Measurements from ENCODE around the gene CADPS2.

Gene CADPS2

DNA sequence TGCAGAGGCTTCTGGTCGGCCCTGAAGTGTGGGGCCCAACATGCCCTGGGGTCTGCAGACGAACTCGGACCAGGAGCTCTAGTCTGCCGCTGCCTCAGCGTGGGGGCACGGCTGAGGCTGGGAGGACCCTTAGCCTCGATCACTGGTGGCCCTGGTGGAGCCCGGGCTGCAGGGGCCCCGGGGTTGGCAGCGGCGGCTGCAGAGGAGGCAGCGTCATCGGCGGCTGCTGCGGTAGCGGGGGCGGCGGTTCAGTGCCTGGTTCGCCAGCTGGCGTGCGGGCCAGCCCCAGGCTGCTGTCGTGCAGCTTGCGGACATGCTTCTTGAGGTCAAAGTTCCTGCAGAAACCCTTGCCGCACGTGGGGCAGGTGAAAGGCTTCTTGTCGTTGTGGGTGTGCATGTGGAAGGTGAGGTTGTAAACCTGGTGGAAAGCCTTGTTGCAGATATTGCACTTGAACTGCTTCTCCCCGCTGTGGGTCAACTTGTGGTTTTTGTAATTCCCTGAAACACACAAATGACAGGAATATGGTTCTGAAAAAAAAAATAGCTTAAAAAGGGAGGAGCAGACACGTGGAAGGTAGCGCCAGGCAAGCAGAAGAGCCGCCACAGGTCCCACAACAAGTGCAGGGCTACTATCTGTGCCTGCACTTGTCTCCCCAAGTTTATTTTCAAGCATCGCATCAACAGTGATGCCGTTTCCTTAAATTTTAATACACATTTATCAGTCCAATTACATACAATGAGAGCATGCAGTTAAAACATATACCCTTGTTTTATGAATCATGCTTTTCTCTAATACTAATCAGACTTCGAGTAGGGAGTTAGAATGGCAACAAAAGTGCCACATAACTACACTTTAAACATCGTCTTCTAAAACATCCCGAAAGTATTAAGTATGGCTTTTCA, 584.2 kb downstream of the CADPS2 start:
- DNase-seq (ENCODE audit: extremely low read depth, low read depth), result no peak
- TF ChIP-seq, protein P1, sequence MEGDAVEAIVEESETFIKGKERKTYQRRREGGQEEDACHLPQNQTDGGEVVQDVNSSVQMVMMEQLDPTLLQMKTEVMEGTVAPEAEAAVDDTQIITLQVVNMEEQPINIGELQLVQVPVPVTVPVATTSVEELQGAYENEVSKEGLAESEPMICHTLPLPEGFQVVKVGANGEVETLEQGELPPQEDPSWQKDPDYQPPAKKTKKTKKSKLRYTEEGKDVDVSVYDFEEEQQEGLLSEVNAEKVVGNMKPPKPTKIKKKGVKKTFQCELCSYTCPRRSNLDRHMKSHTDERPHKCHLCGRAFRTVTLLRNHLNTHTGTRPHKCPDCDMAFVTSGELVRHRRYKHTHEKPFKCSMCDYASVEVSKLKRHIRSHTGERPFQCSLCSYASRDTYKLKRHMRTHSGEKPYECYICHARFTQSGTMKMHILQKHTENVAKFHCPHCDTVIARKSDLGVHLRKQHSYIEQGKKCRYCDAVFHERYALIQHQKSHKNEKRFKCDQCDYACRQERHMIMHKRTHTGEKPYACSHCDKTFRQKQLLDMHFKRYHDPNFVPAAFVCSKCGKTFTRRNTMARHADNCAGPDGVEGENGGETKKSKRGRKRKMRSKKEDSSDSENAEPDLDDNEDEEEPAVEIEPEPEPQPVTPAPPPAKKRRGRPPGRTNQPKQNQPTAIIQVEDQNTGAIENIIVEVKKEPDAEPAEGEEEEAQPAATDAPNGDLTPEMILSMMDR (IDR thresholded peaks at IDR 0.05; ENCODE audit: low read depth, low read length, missing control alignments), result no peak
- H3K4me3 ChIP-seq (replicated peaks; ENCODE audit: low read depth, low read length), result no peak overlapping the region

DNA sequence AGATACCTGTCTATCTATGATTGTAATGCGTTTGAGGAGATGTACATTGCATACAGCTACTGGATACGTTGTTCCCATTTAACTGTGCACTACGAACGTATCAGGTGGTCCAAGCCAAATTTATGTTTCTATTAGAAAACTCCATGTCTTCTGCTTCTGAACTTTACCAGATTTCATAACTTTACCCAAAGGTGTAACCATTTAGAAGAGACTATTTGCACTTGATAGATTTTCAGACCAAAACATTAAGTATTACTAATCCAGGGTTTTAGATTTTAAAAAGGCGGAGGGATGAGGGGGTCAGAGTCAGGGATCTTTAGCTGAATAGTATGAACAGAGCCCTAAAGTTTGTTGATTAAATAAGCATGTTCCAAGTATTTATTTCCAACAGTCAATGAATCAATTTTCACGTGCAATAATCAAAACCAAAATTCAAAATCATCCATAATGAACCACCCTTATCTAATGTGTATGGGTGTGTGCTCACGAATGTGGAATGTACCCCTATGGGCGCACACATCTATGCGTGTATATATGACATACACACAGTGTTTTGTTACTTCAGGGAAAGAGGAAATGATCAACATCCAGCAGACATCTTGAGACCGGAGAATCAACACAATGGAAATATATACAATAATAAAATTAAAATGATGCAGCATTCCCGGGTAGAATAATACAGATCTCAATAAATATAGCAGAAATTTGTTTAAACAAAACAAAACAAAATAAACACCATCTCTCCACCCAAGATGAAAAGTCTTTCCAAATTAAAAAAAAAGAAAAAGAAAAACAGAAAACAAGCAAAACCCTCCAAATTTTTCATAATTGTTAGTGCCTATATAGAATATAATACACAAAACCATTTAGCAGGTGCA, 585.1 kb downstream of the CADPS2 start:
- DNase-seq (ENCODE audit: extremely low read depth, low read depth), result no peak
- TF ChIP-seq, protein P1 (IDR thresholded peaks at IDR 0.05; ENCODE audit: low read depth, low read length, missing control alignments), result no peak
- H3K4me3 ChIP-seq (replicated peaks; ENCODE audit: low read depth, low read length), result no peak overlapping the region

DNA sequence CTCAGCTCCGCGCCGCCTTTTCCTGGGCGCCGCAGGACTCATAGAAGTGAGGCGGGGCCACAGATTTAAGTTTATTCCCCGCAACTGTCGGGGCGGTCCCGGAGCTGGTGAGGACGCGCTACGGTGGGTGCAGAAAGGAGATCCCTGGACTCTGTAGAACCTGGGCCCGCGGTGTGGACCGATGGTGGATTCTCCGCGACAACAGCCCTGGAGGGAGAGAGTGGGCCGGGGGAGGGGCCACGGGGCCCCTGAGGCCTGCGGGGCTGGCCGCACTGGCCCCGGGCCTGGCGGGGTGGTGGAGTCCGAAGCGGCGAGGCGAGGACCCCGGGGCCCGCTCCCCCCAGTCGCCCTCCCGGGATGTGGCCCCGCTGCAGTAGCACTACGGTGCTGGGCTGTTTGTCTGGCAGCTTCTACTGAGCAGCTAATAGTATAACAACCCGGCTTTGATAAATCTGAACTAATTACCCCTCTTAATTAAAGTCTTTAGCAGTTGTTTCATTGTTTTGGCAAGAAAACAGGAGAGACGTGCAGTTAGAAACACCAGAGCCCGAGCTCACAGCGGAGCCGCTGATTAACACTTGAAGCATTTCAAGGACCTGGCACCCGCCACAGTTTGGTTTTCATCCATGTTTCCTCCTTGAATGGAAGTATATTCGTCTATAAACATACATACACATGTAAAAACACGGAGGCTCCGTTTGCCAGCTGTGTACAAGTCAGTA, 585.9 kb downstream of the CADPS2 start:
- TF ChIP-seq, protein P1 (IDR thresholded peaks at IDR 0.05; ENCODE audit: low read depth, low read length, missing control alignments), result no peak
- DNase-seq (ENCODE audit: extremely low read depth, low read depth), result no peak
- no peak overlapping the region for H3K4me3 ChIP-seq (replicated peaks; ENCODE audit: low read depth, low read length)

DNA sequence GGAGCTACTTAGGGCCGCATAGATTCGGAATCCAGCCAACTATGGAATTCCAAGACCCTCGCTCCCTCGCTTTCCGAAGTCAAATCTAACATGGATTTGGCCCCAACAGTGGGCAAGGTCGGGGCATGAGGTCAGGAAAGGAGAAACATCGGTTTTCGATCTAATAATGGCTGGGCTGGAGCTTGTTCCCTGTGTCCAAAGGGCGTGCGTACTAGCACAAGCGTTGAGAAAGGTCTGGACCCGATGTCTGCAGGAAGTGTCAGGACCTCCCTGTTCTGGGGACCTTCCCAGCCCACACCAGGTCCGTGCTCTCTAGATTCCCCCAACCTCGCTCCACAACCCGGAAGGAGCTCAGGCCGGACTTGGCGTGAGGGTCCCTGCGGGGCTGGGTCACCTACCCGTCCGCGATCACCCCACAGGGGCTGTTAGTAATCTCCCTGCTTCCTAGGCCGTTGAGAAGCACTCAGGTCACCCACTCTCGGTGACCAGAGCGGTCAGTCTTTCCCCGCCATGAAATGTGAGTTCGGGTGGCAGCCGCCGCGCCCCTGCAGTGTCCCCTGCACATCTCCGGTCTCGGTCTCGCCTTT, 586.5 kb downstream of the CADPS2 start:
- no peak for DNase-seq (ENCODE audit: extremely low read depth, low read depth)
- no peak overlapping the region for H3K4me3 ChIP-seq (replicated peaks; ENCODE audit: low read depth, low read length)
- TF ChIP-seq, protein P1 (IDR thresholded peaks at IDR 0.05; ENCODE audit: low read depth, low read length, missing control alignments), result no peak

DNA sequence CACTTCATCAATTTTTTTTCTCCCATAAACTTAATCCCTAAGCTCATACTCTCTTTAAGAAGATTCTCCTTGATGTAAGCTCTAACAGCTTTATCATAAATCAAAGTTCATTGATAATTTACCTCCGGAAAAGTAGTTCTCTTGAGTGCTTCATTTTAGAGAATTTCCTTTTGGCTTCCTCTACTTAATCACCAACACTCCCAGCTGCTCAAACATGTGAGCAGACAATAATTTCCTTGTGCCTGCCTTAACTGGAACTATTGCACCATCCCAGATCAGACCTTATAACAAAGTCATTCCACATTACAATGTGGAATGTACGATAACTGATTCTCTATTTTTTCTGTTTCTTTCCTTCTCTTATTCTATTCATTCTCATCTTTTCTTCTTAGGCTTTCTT, 587.6 kb downstream of the CADPS2 start:
- no peak for DNase-seq (ENCODE audit: extremely low read depth, low read depth)
- H3K4me3 ChIP-seq (replicated peaks; ENCODE audit: low read depth, low read length), result no peak overlapping the region
- TF ChIP-seq, protein P1 (IDR thresholded peaks at IDR 0.05; ENCODE audit: low read depth, low read length, missing control alignments), result no peak

DNA sequence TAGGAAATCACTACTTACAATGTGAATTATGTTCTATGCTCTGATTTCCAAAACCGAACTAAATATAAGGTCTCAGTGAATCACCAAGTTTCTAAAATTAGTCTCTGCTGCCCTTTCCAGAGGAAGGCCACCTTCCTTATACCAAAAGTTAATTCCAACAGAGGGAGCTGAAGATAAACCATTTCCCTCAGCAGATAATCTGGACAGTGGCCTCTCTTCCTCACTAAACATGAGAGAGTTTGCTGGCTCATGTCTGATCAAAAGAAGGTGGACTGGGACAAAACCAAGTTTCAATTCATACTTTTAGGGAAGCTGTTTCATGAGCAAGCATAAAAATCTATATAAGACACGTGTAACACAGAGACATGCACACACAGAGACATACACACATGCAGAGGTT, 588.1 kb downstream of the CADPS2 start:
- no peak for DNase-seq (ENCODE audit: extremely low read depth, low read depth)
- no peak overlapping the region for H3K4me3 ChIP-seq (replicated peaks; ENCODE audit: low read depth, low read length)
- TF ChIP-seq, protein P1 (IDR thresholded peaks at IDR 0.05; ENCODE audit: low read depth, low read length, missing control alignments), result no peak
